ENCODE results near the gene NR3C1.

Gene NR3C1

GRCh38 chr5:143228597-143229293, 174.7 kb downstream of the NR3C1 start:
- peaks cover 16% of the 10 kb centered on the region for H3K4me1 ChIP-seq (ENCODE audit: insufficient read depth, low read length)
- no peak overlapping the region for H3K9ac ChIP-seq (ENCODE audit: low read depth, low read length)
- H3K9me3 ChIP-seq (ENCODE audit: control insufficient read depth, insufficient read depth, low read length), result no peaks in the 10 kb centered on the region
- H3K36me3 ChIP-seq (ENCODE audit: insufficient read depth, low read length), result 0 out of 2 replicates have a peak, but pooled peaks cover 3% of the 10 kb centered on the region
